Keratinocyte (primary cell): ENCODE measurements around the gene CC2D2A. TPM values are rescaled to one million over a fixed set of nuclear protein-coding genes. Genes with fewer than 3 reads are reported as not detected.

Experiments
- DNase-seq: peaks from one replicate; pipeline ENCODE4 v3.0.0-alpha.2; 2011; ENCODE audit warnings: low read depth, missing footprints, low spot score
- FAIRE-seq: peaks from 2 replicates; lab custom pipeline; 2011; peaks lifted over from hg19 to GRCh38; lab: Jason Lieb, UNC
- H2AFZ ChIP-seq: 2 replicates; pipeline ENCODE4 v1.6.0; 2012; ENCODE audit warnings: low read length, control low read depth, inconsistent platforms; ENCODE audit not compliant: control insufficient read depth
- H3K27ac ChIP-seq: 2 replicates; pipeline ENCODE4 v1.5.1; 2011; ENCODE audit warnings: low read length; ENCODE audit not compliant: control insufficient read depth, insufficient read depth
- H3K27me3 ChIP-seq: 3 replicates; pipeline ENCODE4 v1.6.0; 2011; ENCODE audit warnings: low read length; ENCODE audit not compliant: control insufficient read depth, insufficient read depth; ENCODE audit errors: extremely low read depth
- H3K36me3 ChIP-seq, 2 experiments: 2 replicates in 1 of 2; 3 replicates in 1 of 2; pipeline ENCODE4 v1.5.1; 2011; ENCODE audit warnings: low read length in 2 of 2, mild to moderate bottlenecking in 1 of 2; ENCODE audit not compliant: control insufficient read depth in 2 of 2, insufficient read depth in 2 of 2; ENCODE audit errors: extremely low read depth in 1 of 2
- H3K4me1 ChIP-seq: 3 replicates; pipeline ENCODE4 v1.5.1; 2011; ENCODE audit warnings: low read length; ENCODE audit not compliant: control insufficient read depth, insufficient read depth; ENCODE audit errors: extremely low read depth
- H3K4me2 ChIP-seq: 3 replicates; pipeline ENCODE4 v1.6.0; 2011; ENCODE audit warnings: low read depth, low read length; ENCODE audit not compliant: control insufficient read depth, insufficient read depth; ENCODE audit errors: extremely low read depth
- H3K4me3 ChIP-seq, 3 experiments: fragments of 200-600 bp in 1 of 3; sonication (generic) in 1 of 3; 2 replicates in 2 of 3; 3 replicates in 1 of 3; pipeline ENCODE4 v1.5.1; 2011 to 2016; ENCODE audit warnings: low read length in 3 of 3, mild to moderate bottlenecking in 3 of 3, control low read depth in 2 of 3, inconsistent platforms in 1 of 3, low read depth in 1 of 3, mixed read lengths in 1 of 3, mixed run types in 1 of 3, moderate library complexity in 1 of 3; ENCODE audit not compliant: control insufficient read depth in 2 of 3, insufficient read depth in 2 of 3; ENCODE audit errors: extremely low read depth in 1 of 3
- H3K79me2 ChIP-seq: 2 replicates; pipeline ENCODE4 v1.6.0; 2012; ENCODE audit warnings: low read length; ENCODE audit not compliant: control insufficient read depth, insufficient read depth
- H3K9ac ChIP-seq: 3 replicates; pipeline ENCODE4 v1.6.0; 2011; ENCODE audit warnings: low read length; ENCODE audit not compliant: control insufficient read depth, insufficient read depth; ENCODE audit errors: extremely low read depth
- H3K9me1 ChIP-seq: 3 replicates; pipeline ENCODE4 v1.6.0; 2011; ENCODE audit warnings: low read length; ENCODE audit not compliant: control insufficient read depth, insufficient read depth; ENCODE audit errors: extremely low read depth
- H3K9me3 ChIP-seq: 2 replicates; pipeline ENCODE4 v1.5.1; 2012; ENCODE audit warnings: low read depth, low read length; ENCODE audit not compliant: control insufficient read depth
- H4K20me1 ChIP-seq: 3 replicates; pipeline ENCODE4 v1.6.0; 2011; ENCODE audit warnings: low read length; ENCODE audit not compliant: control insufficient read depth, insufficient read depth; ENCODE audit errors: extremely low read depth
- EZH2 ChIP-seq: IDR thresholded peaks from one replicate; pipeline ENCODE4 v1.6.1; 2012; ENCODE audit warnings: inconsistent platforms, mild to moderate bottlenecking, low read length, moderate library complexity
- dilution Hi-C: fragments of 300-500 bp; cut with MboI; formaldehyde crosslinking; loops from one replicate; pipeline ENCODE4 v1.7.0; 2020; ENCODE audit warnings: low sequenced_read_pairs; ENCODE audit not compliant: extremely low pct_ligation_motif_present
- polyA plus RNA-seq, 5 experiments: library from polyadenylated mRNA; depleted of rRNA in 3 of 5; stranded (reverse) in 3 of 5; stranded (forward) in 1 of 5; unstranded in 1 of 5; fragments of >200 nt; gene quantifications; 1 replicate in 1 of 5; 2 replicates in 3 of 5; 3 replicates in 1 of 5; pipeline versions ENCODE4 v1.2.1 to v1.2.3, GENCODE V29; 2011 to 2012; ENCODE audit warnings: missing spikeins in 2 of 5, low read depth in 1 of 5, low replicate concordance in 1 of 5
- TF ChIP-seq, protein P1 (sequence below), 3 experiments: IDR thresholded peaks in 1 of 3; conservative IDR thresholded peaks in 1 of 3; optimal IDR thresholded peaks in 1 of 3; 2 replicates in 2 of 3; 3 replicates in 1 of 3; pipeline versions ENCODE3 to v1.5.1; 2011; ENCODE audit warnings: low read length in 3 of 3, mild to moderate bottlenecking in 3 of 3, moderate library complexity in 2 of 3, control low read depth in 1 of 3, inconsistent platforms in 1 of 3; ENCODE audit not compliant: insufficient read depth in 2 of 3; ENCODE audit errors: extremely low read depth in 1 of 3

Gene CC2D2A
- polyA plus RNA-seq, 1 donor (not counting 4 experiments of a cell fraction or from before 2014, with no cell fraction given) = 11.8 TPM

DNA sequence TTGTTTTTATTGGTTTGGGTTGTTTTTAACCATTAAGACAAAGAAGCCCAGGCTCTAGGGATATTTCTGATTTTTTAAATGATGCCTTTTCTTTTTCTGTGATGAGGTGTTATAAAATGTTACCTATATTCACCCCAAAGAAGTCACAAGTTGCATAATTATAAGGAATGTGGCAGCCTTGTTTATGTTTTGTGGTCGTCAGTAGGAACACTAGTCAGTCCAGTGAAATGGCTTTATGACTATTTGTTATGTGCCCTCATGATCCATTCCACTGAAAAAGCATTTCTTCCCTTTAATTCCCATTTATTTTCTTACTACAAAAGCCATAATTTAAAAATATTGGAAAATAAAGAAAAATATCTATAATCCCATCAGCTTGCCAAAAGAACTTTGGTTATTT, 34.4 kb downstream of the CC2D2A start:
- Histone ChIP-seq H3K4me1 (no peaks in the 10 kb centered on the region), H3K9me3 (no peaks in the 10 kb centered on the region), H4K20me1 (no peaks in the 10 kb centered on the region), H3K27ac (no peak overlapping the region), H3K36me3 (no peaks in the 10 kb centered on the region), H3K9me1 (no peaks in the 10 kb centered on the region), H2AFZ (no peak overlapping the region), H3K9ac (no peak overlapping the region), H3K27me3 (no peaks in the 10 kb centered on the region), H3K4me3 (no peak overlapping the region), H3K4me2 (no peak overlapping the region), H3K79me2 (no peaks in the 10 kb centered on the region)
- no peak for TF ChIP-seq EZH2
- TF ChIP-seq, protein P1, sequence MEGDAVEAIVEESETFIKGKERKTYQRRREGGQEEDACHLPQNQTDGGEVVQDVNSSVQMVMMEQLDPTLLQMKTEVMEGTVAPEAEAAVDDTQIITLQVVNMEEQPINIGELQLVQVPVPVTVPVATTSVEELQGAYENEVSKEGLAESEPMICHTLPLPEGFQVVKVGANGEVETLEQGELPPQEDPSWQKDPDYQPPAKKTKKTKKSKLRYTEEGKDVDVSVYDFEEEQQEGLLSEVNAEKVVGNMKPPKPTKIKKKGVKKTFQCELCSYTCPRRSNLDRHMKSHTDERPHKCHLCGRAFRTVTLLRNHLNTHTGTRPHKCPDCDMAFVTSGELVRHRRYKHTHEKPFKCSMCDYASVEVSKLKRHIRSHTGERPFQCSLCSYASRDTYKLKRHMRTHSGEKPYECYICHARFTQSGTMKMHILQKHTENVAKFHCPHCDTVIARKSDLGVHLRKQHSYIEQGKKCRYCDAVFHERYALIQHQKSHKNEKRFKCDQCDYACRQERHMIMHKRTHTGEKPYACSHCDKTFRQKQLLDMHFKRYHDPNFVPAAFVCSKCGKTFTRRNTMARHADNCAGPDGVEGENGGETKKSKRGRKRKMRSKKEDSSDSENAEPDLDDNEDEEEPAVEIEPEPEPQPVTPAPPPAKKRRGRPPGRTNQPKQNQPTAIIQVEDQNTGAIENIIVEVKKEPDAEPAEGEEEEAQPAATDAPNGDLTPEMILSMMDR (optimal IDR thresholded peaks at IDR 0.05 in 1 of 3, IDR thresholded peaks at IDR 0.05 in 1 of 3, conservative IDR thresholded peaks at IDR 0.05 in 1 of 3; ENCODE audit: extremely low read depth in 1 of 3, insufficient read depth in 2 of 3, low read length in 3 of 3) = no peak
- FAIRE-seq = no peak
- dilution Hi-C loops = no loop called here
- DNase-seq = no peak

GRCh38 chr4:15506464-15506863, 36.8 kb downstream of the CC2D2A start:
- Histone ChIP-seq H2AFZ (no peak overlapping the region), H3K4me2 (no peak overlapping the region), H3K9me1 (no peaks in the 10 kb centered on the region), H3K27me3 (no peaks in the 10 kb centered on the region), H3K79me2 (no peaks in the 10 kb centered on the region), H3K27ac (no peak overlapping the region), H3K4me1 (no peaks in the 10 kb centered on the region), H4K20me1 (no peaks in the 10 kb centered on the region), H3K4me3 (no peak overlapping the region), H3K9ac (no peak overlapping the region), H3K36me3 (no peaks in the 10 kb centered on the region), H3K9me3 (no peaks in the 10 kb centered on the region)
- FAIRE-seq = no peak
- dilution Hi-C loops = no loop called here
- TF ChIP-seq, protein P1 (optimal IDR thresholded peaks at IDR 0.05 in 1 of 3, IDR thresholded peaks at IDR 0.05 in 1 of 3, conservative IDR thresholded peaks at IDR 0.05 in 1 of 3; ENCODE audit: extremely low read depth in 1 of 3, insufficient read depth in 2 of 3, low read length in 3 of 3) = no peak
- no peak for TF ChIP-seq EZH2
- no peak for DNase-seq
